Measurements from ENCODE around the gene PCOLCE2.

DNA sequence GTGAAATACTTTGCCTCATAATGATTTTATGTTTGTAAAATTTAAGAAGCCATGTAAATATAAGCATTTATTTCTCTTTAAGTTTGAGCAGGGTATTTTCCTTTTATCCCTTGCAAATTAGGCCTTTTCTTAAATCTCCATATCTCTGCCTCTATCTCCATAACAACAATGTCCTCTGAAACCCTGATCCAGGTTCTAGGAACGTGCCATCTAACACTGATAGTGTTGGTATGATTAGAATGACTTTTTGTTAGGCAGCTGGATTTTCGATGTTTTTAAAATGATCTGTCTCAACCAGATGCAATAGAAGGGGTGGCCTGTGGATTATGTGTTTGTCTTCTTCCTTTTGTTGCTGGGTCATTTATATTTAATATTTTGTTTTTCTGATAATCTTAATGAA, 87.1 kb downstream of the PCOLCE2 start:
- TF ChIP-seq CTCF (IDR thresholded peaks at IDR 0.05) = no peak
- TF ChIP-seq EZH2 (IDR thresholded peaks at IDR 0.05) = no peak
